IMR-90 (cell line): Measurements from ENCODE around the gene ELFN1. TPM values are rescaled to one million over a fixed set of nuclear protein-coding genes. Genes with fewer than 3 reads are reported as not detected.

Experiments
- ATAC-seq: fragments of 200-7000 bp; cut with Tn5 transposase; 2 replicates; pipeline ENCODE4 v1.9.1; 2020; ENCODE audit warnings: low read depth, mild to moderate bottlenecking, moderate library complexity
- BruUV-seq: library from RNA; stranded (reverse); fragments of 400-500 nt; replicated peaks from 2 replicates; lab custom pipeline; 2021; lab: Mats Ljungman, UMichigan
- CTCF ChIA-PET: fragments of 300-600 bp; formaldehyde crosslinking; extraction: SDS; loops from one replicate; lab custom pipeline; 2021; ENCODE audit warnings: antibody characterized with exemption; lab: Yijun Ruan, JAX
- POLR2A ChIA-PET: fragments of 300-600 bp; sonication (Branson Sonifier 250); formaldehyde crosslinking; loops from one replicate; lab custom pipeline; 2022; ENCODE audit warnings: antibody characterized with exemption; ENCODE audit not compliant: unreplicated experiment; lab: Charles Lee
- DNase-seq: peaks from one replicate; pipeline ENCODE4 v3.0.0; 2013
- H2AFZ ChIP-seq: replicated peaks from 2 replicates; pipeline ENCODE3; 2013; ENCODE audit warnings: low read length, mild to moderate bottlenecking; ENCODE audit not compliant: poor library complexity
- H2AK5ac ChIP-seq: 2 replicates; pipeline ENCODE4 v1.6.1; 2013; ENCODE audit warnings: low read depth, low read length, inconsistent platforms
- H2AK9ac ChIP-seq: replicated peaks from 2 replicates; pipeline ENCODE3; 2013; ENCODE audit warnings: mild to moderate bottlenecking, low read depth, low read length, moderate library complexity; ENCODE audit not compliant: poor library complexity
- H2BK120ac ChIP-seq: 2 replicates; pipeline ENCODE4 v1.6.1; 2013; ENCODE audit warnings: low read depth, low read length, inconsistent platforms
- H2BK15ac ChIP-seq: 3 replicates; pipeline ENCODE4 v1.6.1; 2013; ENCODE audit warnings: low read depth, low read length, inconsistent platforms
- H2BK20ac ChIP-seq: 2 replicates; pipeline ENCODE4 v1.6.1; 2013; ENCODE audit warnings: low read depth, mild to moderate bottlenecking, inconsistent platforms, low read length, moderate library complexity
- H2BK5ac ChIP-seq: 2 replicates; pipeline ENCODE4 v1.6.1; 2013; ENCODE audit warnings: mild to moderate bottlenecking, low read depth, low read length, inconsistent platforms; ENCODE audit not compliant: poor library complexity, severe bottlenecking
- H3K14ac ChIP-seq: replicated peaks from 2 replicates; pipeline ENCODE4 v1.6.1; 2013; ENCODE audit warnings: low read depth, low read length, inconsistent platforms
- H3K18ac ChIP-seq: 2 replicates; pipeline ENCODE4 v1.6.1; 2013; ENCODE audit warnings: low read depth, low read length, control low read depth
- H3K23ac ChIP-seq: 2 replicates; pipeline ENCODE4 v1.6.1; 2013; ENCODE audit warnings: low read depth, low read length, inconsistent platforms
- H3K27ac ChIP-seq: 2 replicates; pipeline ENCODE4 v1.5.1; 2013; ENCODE audit warnings: mild to moderate bottlenecking, control low read depth, low read length; ENCODE audit not compliant: insufficient read depth
- H3K27me3 ChIP-seq: 2 replicates; pipeline ENCODE4 v1.6.1; 2013; ENCODE audit warnings: low read length; ENCODE audit not compliant: control insufficient read depth, insufficient read depth
- H3K36me3 ChIP-seq: 2 replicates; pipeline ENCODE4 v1.6.1; 2013; ENCODE audit warnings: low read length, mixed read lengths; ENCODE audit not compliant: control insufficient read depth, insufficient read depth
- H3K4ac ChIP-seq: 2 replicates; pipeline ENCODE4 v1.6.1; 2013; ENCODE audit warnings: low read depth, low read length, inconsistent platforms
- H3K4me1 ChIP-seq: 2 replicates; pipeline ENCODE4 v1.6.1; 2013; ENCODE audit warnings: low read length, mixed read lengths; ENCODE audit not compliant: control insufficient read depth, insufficient read depth
- H3K4me2 ChIP-seq: 2 replicates; pipeline ENCODE4 v1.6.1; 2013; ENCODE audit warnings: low read depth, mild to moderate bottlenecking, control low read depth, low read length, moderate library complexity
- H3K4me3 ChIP-seq: 2 replicates; pipeline ENCODE4 v1.5.1; 2013; ENCODE audit warnings: low read depth, mild to moderate bottlenecking, control low read depth, low read length, moderate library complexity; ENCODE audit not compliant: insufficient read depth
- H3K56ac ChIP-seq: 2 replicates; pipeline ENCODE4 v1.6.1; 2013; ENCODE audit warnings: low read length, inconsistent platforms; ENCODE audit not compliant: insufficient read depth; ENCODE audit errors: extremely low read depth
- H3K79me1 ChIP-seq, 2 experiments: 2 replicates each; pipeline ENCODE4 v1.6.1; 2013; ENCODE audit warnings: low read length in 2 of 2, inconsistent platforms in 1 of 2, low read depth in 1 of 2
- H3K9ac ChIP-seq: 2 replicates; pipeline ENCODE4 v1.6.1; 2013; ENCODE audit warnings: low read depth, low read length, control low read depth
- H3K9me1 ChIP-seq: 2 replicates; pipeline ENCODE4 v1.6.1; 2013; ENCODE audit warnings: low read length, inconsistent platforms; ENCODE audit not compliant: insufficient read depth
- H3K9me3 ChIP-seq: 2 replicates; pipeline ENCODE4 v1.6.1; 2013; ENCODE audit warnings: low read length; ENCODE audit not compliant: control insufficient read depth, insufficient read depth
- H4K20me1 ChIP-seq: 2 replicates; pipeline ENCODE4 v1.6.1; 2013; ENCODE audit warnings: low read length, inconsistent platforms; ENCODE audit not compliant: insufficient read depth
- H4K5ac ChIP-seq: 2 replicates; pipeline ENCODE4 v1.6.1; 2013; ENCODE audit warnings: mild to moderate bottlenecking, low read depth, low read length, control low read depth
- H4K8ac ChIP-seq, 2 experiments: 2 replicates each; pipeline ENCODE4 v1.6.1; 2013; ENCODE audit warnings: low read depth in 2 of 2, low read length in 2 of 2, control low read depth in 1 of 2, inconsistent platforms in 1 of 2
- H4K91ac ChIP-seq: 2 replicates; pipeline ENCODE4 v1.6.1; 2013; ENCODE audit warnings: low read depth, low read length, inconsistent platforms; ENCODE audit not compliant: insufficient read depth
- MAFK ChIP-seq: IDR thresholded peaks from 2 replicates; pipeline ENCODE4 v1.6.1; 2012; ENCODE audit warnings: low read depth, low read length, improper control_type of control experiment
- RCOR1 ChIP-seq: IDR thresholded peaks from 2 replicates; pipeline ENCODE4 v1.6.1; 2012; ENCODE audit warnings: mild to moderate bottlenecking, low read length, improper control_type of control experiment; ENCODE audit not compliant: insufficient replicate concordance
- whole genome bisulfite sequencing, 2 experiments: methylation state at CpG; one replicate each; pipeline versions ENCODE4 v1.1.5 to v1.1.7; 2013; ENCODE audit warnings: missing lambda C conversion rate in 2 of 2; ENCODE audit not compliant: insufficient read length in 1 of 2; ENCODE audit errors: extremely low coverage in 2 of 2; 5-methylcytosine and 5-hydroxymethylcytosine counted together
- dilution Hi-C: fragments of 300-500 bp; cut with HindIII; formaldehyde crosslinking; loops from one replicate; pipeline ENCODE4 v1.14.3; 2018; ENCODE audit warnings: low sequenced_read_pairs; ENCODE audit not compliant: unreplicated experiment
- in situ Hi-C: fragments of 300-500 bp; cut with MboI; formaldehyde crosslinking; loops from 3 replicates; pipeline ENCODE4 v1.14.3; 2019; ENCODE audit warnings: low sequenced_read_pairs, inconsistent platforms, mixed read lengths
- intact Hi-C: fragments of 100-400 bp; cut with micrococcal nuclease; formaldehyde crosslinking; loops from 2 replicates; pipeline ENCODE4 v1.10.0; 2022
- polyA plus RNA-seq, 3 experiments: library from polyadenylated mRNA; depleted of rRNA; stranded (reverse); fragments of >200 nt; gene quantifications; 2 replicates each; pipeline ENCODE4 v1.2.3, GENCODE V29; 2012; ENCODE audit warnings: low replicate concordance in 1 of 3
- total RNA-seq: library from RNA; depleted of rRNA; stranded (reverse); fragments of >200 nt; gene quantifications from 2 replicates; pipeline ENCODE4 v1.2.3, GENCODE V29; 2012

The ELFN1 gene
- total and polyA plus RNA-seq, 2 of the 4 experiments (the other 2 are of a cell fraction): 1.6 to 5.2 TPM

DNA sequence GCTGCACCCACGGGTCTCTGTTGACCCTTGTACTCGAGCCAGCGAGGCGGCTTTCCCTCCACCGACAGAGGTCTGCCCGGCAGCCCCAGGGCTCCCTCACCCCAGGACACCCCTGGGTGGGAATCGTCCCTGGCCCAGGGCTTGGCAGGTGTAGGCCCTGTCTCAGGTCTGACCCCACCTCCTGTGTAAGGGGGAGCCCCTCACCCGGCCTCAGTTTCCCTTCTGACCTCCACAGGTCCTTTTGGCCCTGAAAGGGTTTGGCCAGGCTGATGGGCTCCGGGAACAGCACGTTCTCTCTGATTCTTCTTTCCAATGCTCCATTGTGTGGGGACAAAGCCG, 25.0 kb upstream of the ELFN1 start:
- H4K5ac ChIP-seq: no peak overlapping the region
- CTCF ChIA-PET: no interaction called here
- H3K27me3 ChIP-seq: peaks cover 67% of the 10 kb centered on the region

More for the DNA sequence above, 25.0 kb upstream of the ELFN1 start:
- no peak overlapping the region for H2BK5ac ChIP-seq
- intact Hi-C loops (no loop called here), dilution Hi-C loops (no loop called here), in situ Hi-C loops (no loop called here)
- H3K4ac ChIP-seq: no peak overlapping the region
- no peak overlapping the region for H3K4me3 ChIP-seq
- WGBS, 2 experiments: 76% methylated on average over 4 of the region's 11 CpGs; no CpG with 5 or more reads in 1 of the 2 experiments
- no peak overlapping the region for H3K56ac ChIP-seq
- H3K18ac ChIP-seq: no peak overlapping the region
- ATAC-seq (no peak), DNase-seq (no peak)
- H4K91ac ChIP-seq: no peak overlapping the region
- no TSS peak for BruUV-seq
- H2BK20ac ChIP-seq: no peak overlapping the region
- H2AFZ ChIP-seq: no peak overlapping the region
- H2BK15ac ChIP-seq: no peak overlapping the region
- H3K9ac ChIP-seq: no peak overlapping the region
- POLR2A ChIA-PET: no interaction called here
- no peaks in the 10 kb centered on the region for H4K20me1 ChIP-seq
- no peak overlapping the region for H3K4me2 ChIP-seq
- no peak overlapping the region for H2AK5ac ChIP-seq
- H3K9me1 ChIP-seq: no peaks in the 10 kb centered on the region
- H3K9me3 ChIP-seq: no peaks in the 10 kb centered on the region
- H3K36me3 ChIP-seq: no peaks in the 10 kb centered on the region
- H3K79me1 ChIP-seq: no peaks in the 10 kb centered on the region
- no peak overlapping the region for H2BK120ac ChIP-seq
- no peaks in the 10 kb centered on the region for H3K4me1 ChIP-seq
- no peak overlapping the region for H3K14ac ChIP-seq
- H2AK9ac ChIP-seq: no peak overlapping the region
- no peak overlapping the region for H3K23ac ChIP-seq
- H4K8ac ChIP-seq: no peak overlapping the region
- no peak for TF ChIP-seq RCOR1
- no peak for TF ChIP-seq MAFK
- no peak overlapping the region for H3K27ac ChIP-seq
